COLO668 (cell line): ENCODE results near the gene ZBP1.

Source experiments
- DNase-seq: peaks from one replicate; lab custom pipeline; 2025; ENCODE audit not compliant: unreplicated experiment; lab: John Stamatoyannopoulos, UW

Gene ZBP1

GRCh38 chr20:57587989-57588377 lies 32.2 kb downstream of the ZBP1 start:
- DNase-seq = no peak

- no peak for DNase-seq
These were observed 32.8 kb downstream of the ZBP1 start for GRCh38 chr20:57587278-57587988.

GRCh38 chr20:57586943-57587277 lies 33.3 kb downstream of the ZBP1 start:
- no peak for DNase-seq

- no peak for DNase-seq
These were observed 33.8 kb downstream of the ZBP1 start for GRCh38 chr20:57586370-57586793.

- no peak for DNase-seq
These were observed 34.6 kb downstream of the ZBP1 start for GRCh38 chr20:57585466-57586213.

- DNase-seq = no peak
These were observed 35.3 kb downstream of the ZBP1 start for GRCh38 chr20:57584768-57585461.

GRCh38 chr20:57583289-57584257 lies 36.7 kb downstream of the ZBP1 start:
- no peak for DNase-seq

GRCh38 chr20:57582432-57583288 lies 37.6 kb downstream of the ZBP1 start:
- DNase-seq = no peak

GRCh38 chr20:57582029-57582378 lies 38.2 kb downstream of the ZBP1 start:
- DNase-seq = no peak

GRCh38 chr20:57581202-57582028 lies 38.8 kb downstream of the ZBP1 start:
- DNase-seq = no peak

GRCh38 chr20:57580478-57581201 lies 39.6 kb downstream of the ZBP1 start:
- no peak for DNase-seq

- no peak for DNase-seq
These were observed 40.3 kb downstream of the ZBP1 start for GRCh38 chr20:57579898-57580447.

GRCh38 chr20:57579331-57579897 lies 40.8 kb downstream of the ZBP1 start:
- DNase-seq = no peak

- no peak for DNase-seq
These were observed 41.6 kb downstream of the ZBP1 start for GRCh38 chr20:57578476-57579165.

GRCh38 chr20:57577679-57578475 lies 42.3 kb downstream of the ZBP1 start:
- DNase-seq = no peak
